CD1c-positive myeloid dendritic cell (primary cell): ENCODE data around the gene HTR7.

Source experiments
- DNase-seq: peaks from one replicate; pipeline ENCODE4 v3.0.0-alpha.2; 2016; ENCODE audit errors: extremely low spot score

The HTR7 gene

GRCh38 chr10:90740265-90740664, 117.6 kb downstream of the HTR7 start:
- no peak for DNase-seq

- DNase-seq = no peak
Observed at GRCh38 chr10:90738885-90739284, 119.0 kb downstream of the HTR7 start.

- DNase-seq = no peak
Observed at GRCh38 chr10:90734415-90734814, 123.4 kb downstream of the HTR7 start.

- no peak for DNase-seq
Observed at GRCh38 chr10:90732581-90732980, 125.3 kb downstream of the HTR7 start.

- no peak for DNase-seq
Observed at GRCh38 chr10:90723416-90724068, 134.3 kb downstream of the HTR7 start.

GRCh38 chr10:90722832-90723231, 135.0 kb downstream of the HTR7 start:
- DNase-seq = no peak

- DNase-seq = no peak
Observed at GRCh38 chr10:90718182-90718581, 139.7 kb downstream of the HTR7 start.

- no peak for DNase-seq
Observed at GRCh38 chr10:90712529-90712928, 145.3 kb downstream of the HTR7 start.

GRCh38 chr10:90709727-90710126, 148.1 kb downstream of the HTR7 start:
- DNase-seq = no peak

GRCh38 chr10:90707657-90708056, 150.2 kb downstream of the HTR7 start:
- DNase-seq = no peak

GRCh38 chr10:90701428-90701827, 156.4 kb downstream of the HTR7 start:
- no peak for DNase-seq

- no peak for DNase-seq
Observed at GRCh38 chr10:90695915-90696676, 161.7 kb downstream of the HTR7 start.
